Smooth muscle cell (in vitro differentiated cells): ENCODE measurements around the gene HSPA6. TPM values are rescaled to one million over a fixed set of nuclear protein-coding genes. Genes with fewer than 3 reads are reported as not detected.

Source experiments
- DNase-seq: peaks from one replicate; lab custom pipeline; 2025; ENCODE audit not compliant: unreplicated experiment; lab: John Stamatoyannopoulos, UW
- H2AFZ ChIP-seq: fragments of 200-600 bp; sonication (generic); 2 replicates; pipeline ENCODE4 v1.6.0; 2016; ENCODE audit warnings: antibody characterized with exemption, low read depth, mild to moderate bottlenecking
- H3F3A ChIP-seq: fragments of 200-600 bp; sonication (generic); 2 replicates; pipeline ENCODE4 v1.6.0; 2017; ENCODE audit warnings: antibody characterized with exemption, low read depth
- H3K27ac ChIP-seq: fragments of 200-600 bp; sonication (generic); 2 replicates; pipeline ENCODE4 v1.5.1; 2016; ENCODE audit warnings: low read depth, mild to moderate bottlenecking
- H3K27me3 ChIP-seq: fragments of 200-600 bp; sonication (generic); 2 replicates; pipeline ENCODE4 v1.6.1; 2016; ENCODE audit warnings: low read depth, mild to moderate bottlenecking
- H3K36me3 ChIP-seq: fragments of 200-600 bp; sonication (generic); 2 replicates; pipeline ENCODE4 v1.5.1; 2016; ENCODE audit warnings: low read depth
- H3K4me1 ChIP-seq: fragments of 200-600 bp; sonication (generic); 2 replicates; pipeline ENCODE4 v1.5.1; 2016; ENCODE audit warnings: low read depth
- H3K4me2 ChIP-seq: fragments of 200-600 bp; sonication (generic); 2 replicates; pipeline ENCODE4 v1.6.0; 2016; ENCODE audit warnings: mild to moderate bottlenecking
- H3K4me3 ChIP-seq: fragments of 200-600 bp; sonication (generic); 2 replicates; pipeline ENCODE4 v1.5.1; 2016; ENCODE audit warnings: mild to moderate bottlenecking
- H3K79me2 ChIP-seq: fragments of 200-600 bp; sonication (generic); 2 replicates; pipeline ENCODE4 v1.6.0; 2016; ENCODE audit warnings: low read depth, mild to moderate bottlenecking
- H3K9ac ChIP-seq: fragments of 200-600 bp; sonication (generic); 2 replicates; pipeline ENCODE4 v1.6.0; 2016; ENCODE audit warnings: low read depth
- H3K9me3 ChIP-seq: fragments of 200-600 bp; sonication (generic); replicated peaks from 2 replicates; pipeline ENCODE4 v1.5.1; 2016; ENCODE audit warnings: low read depth
- H4K20me1 ChIP-seq: fragments of 200-600 bp; sonication (generic); 2 replicates; pipeline ENCODE4 v1.6.0; 2016; ENCODE audit warnings: low read depth
- CTCF ChIP-seq: fragments of 200-600 bp; sonication (generic); IDR thresholded peaks from 2 replicates; pipeline ENCODE4 v1.5.1; 2017; ENCODE audit warnings: borderline replicate concordance, mild to moderate bottlenecking, antibody characterized with exemption; ENCODE audit not compliant: insufficient read depth, poor library complexity, severe bottlenecking
- WGBS: methylation state at CpG from one replicate; pipeline ENCODE4 v1.1.7; 2016; ENCODE audit warnings: low lambda C conversion rate; 5-methylcytosine and 5-hydroxymethylcytosine counted together
- polyA plus RNA-seq: library from polyadenylated mRNA; unstranded; fragments of >200 nt; fragmentation: Nextera tagmentation; extraction: Ambion mirVana; gene quantifications from 2 replicates; pipeline ENCODE4 v1.2.1, GENCODE V29; 2016
- total RNA-seq: library from RNA; depleted of rRNA; stranded (reverse); fragments of >200 nt; gene quantifications from 2 replicates; pipeline ENCODE4 v1.2.3, GENCODE V29; 2014

The HSPA6 gene
- total and polyA plus RNA-seq, 2 experiments from 2014 or later, result 0.18 to 0.45 TPM

GRCh38 chr1:161502641-161503393, 21.5 kb upstream of the HSPA6 start:
- Histone ChIP-seq H3K9me3 (no peaks in the 10 kb centered on the region), H3F3A (no peaks in the 10 kb centered on the region), H3K4me3 (no peak overlapping the region), H3K27me3 (peaks cover 3% of the 10 kb centered on the region), H3K9ac (no peak overlapping the region), H4K20me1 (no peaks in the 10 kb centered on the region), H3K36me3 (no peaks in the 10 kb centered on the region), H3K4me1 (peaks cover 7% of the 10 kb centered on the region), H3K79me2 (no peaks in the 10 kb centered on the region), H3K27ac (no peak overlapping the region), H3K4me2 (peak overlapping the region; percentile 29), H2AFZ (no peak overlapping the region)
- TF ChIP-seq CTCF, result no peak
- no peak for DNase-seq
- 0% methylated on average over 1 of the region's 1 CpG for WGBS

GRCh38 chr1:161503394-161503748, 21.0 kb upstream of the HSPA6 start:
- Histone ChIP-seq H3K36me3 (no peaks in the 10 kb centered on the region), H3K4me1 (peaks cover 7% of the 10 kb centered on the region)
- no peak for TF ChIP-seq CTCF

GRCh38 chr1:161505686-161506085, 18.7 kb upstream of the HSPA6 start:
- Histone ChIP-seq H3K4me3 (no peak overlapping the region), H3F3A (no peaks in the 10 kb centered on the region), H4K20me1 (no peaks in the 10 kb centered on the region), H3K36me3 (no peaks in the 10 kb centered on the region), H2AFZ (no peak overlapping the region), H3K4me1 (peaks cover 7% of the 10 kb centered on the region), H3K79me2 (no peaks in the 10 kb centered on the region), H3K27ac (no peak overlapping the region), H3K27me3 (no peaks in the 10 kb centered on the region), H3K9me3 (no peaks in the 10 kb centered on the region), H3K9ac (no peak overlapping the region), H3K4me2 (no peak overlapping the region)
- no peak for DNase-seq
- no peak for TF ChIP-seq CTCF
- WGBS, result 92% methylated on average over 6 of the region's 6 CpGs

More at GRCh38 chr1:161503394-161503748, 21.0 kb upstream of the HSPA6 start:
- H3K79me2 ChIP-seq, result no peaks in the 10 kb centered on the region
- no peak overlapping the region for H3K27ac ChIP-seq
- no peaks in the 10 kb centered on the region for H4K20me1 ChIP-seq
- no peak for DNase-seq
- no peak overlapping the region for H3K4me2 ChIP-seq
- no peaks in the 10 kb centered on the region for H3F3A ChIP-seq
- H3K9me3 ChIP-seq, result no peaks in the 10 kb centered on the region
- H2AFZ ChIP-seq, result no peak overlapping the region
- H3K27me3 ChIP-seq, result no peaks in the 10 kb centered on the region
- no peak overlapping the region for H3K9ac ChIP-seq
- H3K4me3 ChIP-seq, result no peak overlapping the region
